H1 (cell line): ENCODE results near the gene SEMA3A. TPM values are rescaled to one million over a fixed set of nuclear protein-coding genes. Genes with fewer than 3 reads are reported as not detected.

ENCODE experiments used
- ASH2L ChIP-seq: fragments of 200-600, 300-600 bp; sonication (generic); IDR thresholded peaks from one replicate; pipeline ENCODE4 v1.7.1; 2017; ENCODE audit warnings: low read length
- CBX8 ChIP-seq: fragments of 300-800, 300-1000 bp; sonication (generic); IDR thresholded peaks from 2 replicates; pipeline ENCODE4 v1.7.1; 2016; ENCODE audit warnings: low read depth, low read length, borderline replicate concordance
- CEBPB ChIP-seq: IDR thresholded peaks from 2 replicates; pipeline ENCODE4 v1.6.1; 2012; ENCODE audit warnings: low read depth, low read length
- CHD2 ChIP-seq: IDR thresholded peaks from 2 replicates; pipeline ENCODE4 v1.6.1; 2012; ENCODE audit warnings: low read length, improper control_type of control experiment
- CREB1 ChIP-seq: IDR thresholded peaks from 2 replicates; pipeline ENCODE4 v1.6.1; 2012; ENCODE audit warnings: inconsistent platforms
- GTF2F1 ChIP-seq: IDR thresholded peaks from 2 replicates; pipeline ENCODE4 v1.6.1; 2012; ENCODE audit warnings: low read depth, low read length, improper control_type of control experiment, borderline replicate concordance
- SAP30 ChIP-seq: fragments of 300-600 bp; sonication (generic); IDR thresholded peaks from 2 replicates; pipeline ENCODE4 v1.7.1; 2012; ENCODE audit warnings: low read length, moderate library complexity, mild to moderate bottlenecking, inconsistent platforms; ENCODE audit not compliant: insufficient read depth, insufficient replicate concordance
- SP1 ChIP-seq: IDR thresholded peaks from 2 replicates; pipeline ENCODE4 v1.6.1; 2011; ENCODE audit warnings: low read depth, low read length
- SRF ChIP-seq: IDR thresholded peaks from 2 replicates; pipeline ENCODE4 v1.6.1; 2011; ENCODE audit warnings: mild to moderate bottlenecking, low read depth, low read length, moderate library complexity
- TAF1 ChIP-seq: IDR thresholded peaks from 2 replicates; pipeline ENCODE4 v1.6.1; 2011; ENCODE audit warnings: mild to moderate bottlenecking, low read depth, low read length
- TBP ChIP-seq: IDR thresholded peaks from 2 replicates; pipeline ENCODE4 v1.6.1; 2011; ENCODE audit warnings: low read depth, low read length, improper control_type of control experiment
- polyA plus RNA-seq, 7 experiments: library from polyadenylated mRNA; depleted of rRNA in 3 of 7; stranded (reverse) in 5 of 7; unstranded in 2 of 7; fragments of >200 nt in 5 of 7; fragments of 200-250 nt in 2 of 7; gene quantifications; 1 replicate in 5 of 7; 2 replicates in 1 of 7; 4 replicates in 1 of 7; pipeline versions ENCODE4 v1.2.1 to v1.2.3, GENCODE V29; 2011 to 2013; ENCODE audit warnings: missing spikeins in 2 of 7, mixed read lengths in 2 of 7
- total RNA-seq: library from RNA; stranded (reverse); fragmentation: NEBNext Ultra II Directional; extraction: Animal tissue kit (Norgen Biotek cat#: 25700); gene quantifications from 2 replicates; pipeline ENCODE4 v1.2.1, GENCODE V29; 2021
- TF ChIP-seq, protein P1 (sequence below): fragments of 300-600 bp; sonication (generic); IDR thresholded peaks from 2 replicates; pipeline ENCODE4 v1.7.1; 2012; ENCODE audit warnings: low read length, moderate library complexity, mild to moderate bottlenecking, inconsistent platforms; ENCODE audit not compliant: insufficient replicate concordance
- TF ChIP-seq, protein P2 (sequence below): IDR thresholded peaks from 2 replicates; pipeline ENCODE4 v1.6.1; 2012; ENCODE audit warnings: inconsistent platforms

SEMA3A gene
- total and polyA plus RNA-seq, 2 of the 8 experiments (the other 6 are each of a cell fraction or from before 2014, with no cell fraction given): 8.1 to 45.9 TPM

DNA sequence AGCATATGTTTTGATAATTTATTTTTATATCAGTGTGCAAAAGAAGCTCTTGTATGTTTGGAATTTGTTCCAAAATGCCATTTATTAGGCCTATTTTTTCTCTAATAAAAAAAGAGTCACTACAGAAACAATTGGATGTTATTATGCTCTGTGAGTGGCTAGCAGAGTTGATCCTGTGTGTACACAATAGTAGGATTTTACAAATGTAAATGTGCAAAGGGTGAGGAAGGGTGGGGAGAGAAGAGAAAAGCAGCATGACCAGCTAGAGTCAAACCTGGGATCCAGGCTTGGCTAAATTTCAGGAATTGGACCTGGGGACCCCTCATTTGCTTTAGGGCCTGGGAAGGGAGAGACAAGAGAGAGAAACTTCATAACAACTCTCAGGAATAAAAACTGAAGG, 32.5 kb downstream of the SEMA3A start (continued):
- TF ChIP-seq, protein P1, sequence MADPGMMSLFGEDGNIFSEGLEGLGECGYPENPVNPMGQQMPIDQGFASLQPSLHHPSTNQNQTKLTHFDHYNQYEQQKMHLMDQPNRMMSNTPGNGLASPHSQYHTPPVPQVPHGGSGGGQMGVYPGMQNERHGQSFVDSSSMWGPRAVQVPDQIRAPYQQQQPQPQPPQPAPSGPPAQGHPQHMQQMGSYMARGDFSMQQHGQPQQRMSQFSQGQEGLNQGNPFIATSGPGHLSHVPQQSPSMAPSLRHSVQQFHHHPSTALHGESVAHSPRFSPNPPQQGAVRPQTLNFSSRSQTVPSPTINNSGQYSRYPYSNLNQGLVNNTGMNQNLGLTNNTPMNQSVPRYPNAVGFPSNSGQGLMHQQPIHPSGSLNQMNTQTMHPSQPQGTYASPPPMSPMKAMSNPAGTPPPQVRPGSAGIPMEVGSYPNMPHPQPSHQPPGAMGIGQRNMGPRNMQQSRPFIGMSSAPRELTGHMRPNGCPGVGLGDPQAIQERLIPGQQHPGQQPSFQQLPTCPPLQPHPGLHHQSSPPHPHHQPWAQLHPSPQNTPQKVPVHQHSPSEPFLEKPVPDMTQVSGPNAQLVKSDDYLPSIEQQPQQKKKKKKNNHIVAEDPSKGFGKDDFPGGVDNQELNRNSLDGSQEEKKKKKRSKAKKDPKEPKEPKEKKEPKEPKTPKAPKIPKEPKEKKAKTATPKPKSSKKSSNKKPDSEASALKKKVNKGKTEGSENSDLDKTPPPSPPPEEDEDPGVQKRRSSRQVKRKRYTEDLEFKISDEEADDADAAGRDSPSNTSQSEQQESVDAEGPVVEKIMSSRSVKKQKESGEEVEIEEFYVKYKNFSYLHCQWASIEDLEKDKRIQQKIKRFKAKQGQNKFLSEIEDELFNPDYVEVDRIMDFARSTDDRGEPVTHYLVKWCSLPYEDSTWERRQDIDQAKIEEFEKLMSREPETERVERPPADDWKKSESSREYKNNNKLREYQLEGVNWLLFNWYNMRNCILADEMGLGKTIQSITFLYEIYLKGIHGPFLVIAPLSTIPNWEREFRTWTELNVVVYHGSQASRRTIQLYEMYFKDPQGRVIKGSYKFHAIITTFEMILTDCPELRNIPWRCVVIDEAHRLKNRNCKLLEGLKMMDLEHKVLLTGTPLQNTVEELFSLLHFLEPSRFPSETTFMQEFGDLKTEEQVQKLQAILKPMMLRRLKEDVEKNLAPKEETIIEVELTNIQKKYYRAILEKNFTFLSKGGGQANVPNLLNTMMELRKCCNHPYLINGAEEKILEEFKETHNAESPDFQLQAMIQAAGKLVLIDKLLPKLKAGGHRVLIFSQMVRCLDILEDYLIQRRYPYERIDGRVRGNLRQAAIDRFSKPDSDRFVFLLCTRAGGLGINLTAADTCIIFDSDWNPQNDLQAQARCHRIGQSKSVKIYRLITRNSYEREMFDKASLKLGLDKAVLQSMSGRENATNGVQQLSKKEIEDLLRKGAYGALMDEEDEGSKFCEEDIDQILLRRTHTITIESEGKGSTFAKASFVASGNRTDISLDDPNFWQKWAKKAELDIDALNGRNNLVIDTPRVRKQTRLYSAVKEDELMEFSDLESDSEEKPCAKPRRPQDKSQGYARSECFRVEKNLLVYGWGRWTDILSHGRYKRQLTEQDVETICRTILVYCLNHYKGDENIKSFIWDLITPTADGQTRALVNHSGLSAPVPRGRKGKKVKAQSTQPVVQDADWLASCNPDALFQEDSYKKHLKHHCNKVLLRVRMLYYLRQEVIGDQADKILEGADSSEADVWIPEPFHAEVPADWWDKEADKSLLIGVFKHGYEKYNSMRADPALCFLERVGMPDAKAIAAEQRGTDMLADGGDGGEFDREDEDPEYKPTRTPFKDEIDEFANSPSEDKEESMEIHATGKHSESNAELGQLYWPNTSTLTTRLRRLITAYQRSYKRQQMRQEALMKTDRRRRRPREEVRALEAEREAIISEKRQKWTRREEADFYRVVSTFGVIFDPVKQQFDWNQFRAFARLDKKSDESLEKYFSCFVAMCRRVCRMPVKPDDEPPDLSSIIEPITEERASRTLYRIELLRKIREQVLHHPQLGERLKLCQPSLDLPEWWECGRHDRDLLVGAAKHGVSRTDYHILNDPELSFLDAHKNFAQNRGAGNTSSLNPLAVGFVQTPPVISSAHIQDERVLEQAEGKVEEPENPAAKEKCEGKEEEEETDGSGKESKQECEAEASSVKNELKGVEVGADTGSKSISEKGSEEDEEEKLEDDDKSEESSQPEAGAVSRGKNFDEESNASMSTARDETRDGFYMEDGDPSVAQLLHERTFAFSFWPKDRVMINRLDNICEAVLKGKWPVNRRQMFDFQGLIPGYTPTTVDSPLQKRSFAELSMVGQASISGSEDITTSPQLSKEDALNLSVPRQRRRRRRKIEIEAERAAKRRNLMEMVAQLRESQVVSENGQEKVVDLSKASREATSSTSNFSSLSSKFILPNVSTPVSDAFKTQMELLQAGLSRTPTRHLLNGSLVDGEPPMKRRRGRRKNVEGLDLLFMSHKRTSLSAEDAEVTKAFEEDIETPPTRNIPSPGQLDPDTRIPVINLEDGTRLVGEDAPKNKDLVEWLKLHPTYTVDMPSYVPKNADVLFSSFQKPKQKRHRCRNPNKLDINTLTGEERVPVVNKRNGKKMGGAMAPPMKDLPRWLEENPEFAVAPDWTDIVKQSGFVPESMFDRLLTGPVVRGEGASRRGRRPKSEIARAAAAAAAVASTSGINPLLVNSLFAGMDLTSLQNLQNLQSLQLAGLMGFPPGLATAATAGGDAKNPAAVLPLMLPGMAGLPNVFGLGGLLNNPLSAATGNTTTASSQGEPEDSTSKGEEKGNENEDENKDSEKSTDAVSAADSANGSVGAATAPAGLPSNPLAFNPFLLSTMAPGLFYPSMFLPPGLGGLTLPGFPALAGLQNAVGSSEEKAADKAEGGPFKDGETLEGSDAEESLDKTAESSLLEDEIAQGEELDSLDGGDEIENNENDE: no peak
- TF ChIP-seq CBX8 (no peak), SP1 (no peak), CHD2 (no peak), SAP30 (no peak), CEBPB (no peak), TBP (no peak), SRF (no peak), CREB1 (no peak), TAF1 (no peak), GTF2F1 (no peak), ASH2L (no peak)
- TF ChIP-seq, protein P2, sequence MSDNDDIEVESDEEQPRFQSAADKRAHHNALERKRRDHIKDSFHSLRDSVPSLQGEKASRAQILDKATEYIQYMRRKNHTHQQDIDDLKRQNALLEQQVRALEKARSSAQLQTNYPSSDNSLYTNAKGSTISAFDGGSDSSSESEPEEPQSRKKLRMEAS: no peak
